Heart right ventricle (tissue), 16 donors: ENCODE data around the gene MRPL12. TPM values are rescaled to one million over a fixed set of nuclear protein-coding genes. Genes with fewer than 3 reads are reported as not detected.

Source experiments
- ATAC-seq, 8 donors: fragments of 200-7000 bp; cut with Tn5 transposase; one replicate each; pipeline ENCODE4 v1.9.1; 2020; ENCODE audit warnings: mild to moderate bottlenecking in 8 of 8, moderate library complexity in 8 of 8, moderate number of reproducible peaks in 1 of 8
- DNase-seq, 2 donors: peaks; one replicate each; pipeline ENCODE4 v3.0.0-alpha.2; 2020
- H3K27ac ChIP-seq, 10 donors: fragments of 200-600 bp; sonication (generic) in 2 of 10; one replicate each; pipeline versions ENCODE4 v1.5.0 to v1.8.0; 2020 to 2022; ENCODE audit warnings: mild to moderate bottlenecking in 3 of 10
- H3K27me3 ChIP-seq, 7 donors: fragments of 200-600 bp; one replicate each; pipeline ENCODE4 v1.8.0; 2021 to 2022; ENCODE audit warnings: mild to moderate bottlenecking in 2 of 7
- H3K36me3 ChIP-seq, 9 donors: fragments of 200-600 bp; sonication (generic) in 1 of 9; one replicate each; pipeline versions ENCODE4 v1.5.0 to v1.8.0; 2020 to 2022; ENCODE audit warnings: mild to moderate bottlenecking in 2 of 9
- H3K4me1 ChIP-seq, 9 donors: fragments of 200-600 bp; sonication (generic) in 1 of 9; one replicate each; pipeline versions ENCODE4 v1.5.0 to v1.8.0; 2020 to 2022; ENCODE audit warnings: mild to moderate bottlenecking in 4 of 9
- H3K4me3 ChIP-seq, 10 donors: fragments of 200-600 bp; sonication (generic) in 2 of 10; one replicate each; pipeline versions ENCODE4 v1.5.0 to v1.8.0; 2020 to 2022; ENCODE audit warnings: mild to moderate bottlenecking in 7 of 10, moderate library complexity in 2 of 10
- H3K9me3 ChIP-seq, 11 donors: fragments of 200-600 bp in 10 of 11; sonication (generic) in 2 of 11; one replicate each; pipeline versions ENCODE4 v1.5.0 to v1.8.0; 2013 to 2022; ENCODE audit warnings: mild to moderate bottlenecking in 2 of 11, control low read depth in 1 of 11, moderate library complexity in 1 of 11
- CTCF ChIP-seq, 9 donors: fragments of 200-600 bp; sonication (generic) in 2 of 9; IDR thresholded peaks; one replicate each; pipeline versions ENCODE4 v1.5.0 to v1.8.0; 2021 to 2022; ENCODE audit warnings: antibody characterized with exemption in 9 of 9, mild to moderate bottlenecking in 5 of 9, moderate library complexity in 1 of 9
- WGBS, 2 donors: extraction: QIAGEN DNeasy Blood & Tissue Kit; methylation state at CpG; one replicate each; pipeline ENCODE4 v1.1.7; 2013; ENCODE audit warnings: inconsistent platforms in 1 of 2; 5-methylcytosine and 5-hydroxymethylcytosine counted together
- intact Hi-C, 10 donors: fragments of 100-400 bp; cut with DNase I; formaldehyde crosslinking; loops; one replicate each; pipeline versions ENCODE4 v1.11.1 to v1.14.2; 2022
- long read RNA-seq, 3 donors: library from polyadenylated mRNA; unstranded; transcript quantifications; one replicate each; pipeline ENCODE4 v2.0.0, GENCODE V29; 2020 to 2021
- polyA plus RNA-seq, 2 donors: library from polyadenylated mRNA; stranded (reverse); fragments of 200-250 nt; gene quantifications; one replicate each; pipeline ENCODE4 v1.2.3, GENCODE V29; 2013
- total RNA-seq, 10 donors: library from RNA; stranded (reverse); fragmentation: NEBNext Ultra II Directional in 3 of 10; extraction: Animal tissue kit (Norgen Biotek cat#: 25700) in 3 of 10; gene quantifications; one replicate each; pipeline versions ENCODE4 v1.2.1 to v1.2.4, GENCODE V29; 2021 to 2023
- donor health status: Arrhythmogenic right ventricular cardiomyopathy.
- donor health status: ischemic (EF 13 %, LVEDD 7.1; RV severe dilation, severe dysfunction).
- donor health status: healthy with polysubstance abuse.
- donor health status: DM: no; HTN: yes; CAD: no.
- donor health status: DM: no; HTN: no; CAD: no.
- donor health status: ischemic (EF 25% LVEDD 6.9; RV normal size, moderate dysfunction).
- donor health status: ischemic (EF 25% LVEDD 5.7; RV mildly dilated, moderate dysfunction).
- donor health status: healthy.
- donor health status: DM: yes; HTN: yes; CAD: no.
- donor health status: Ischemic cardiomyopathy.
- donor health status: ischemic (EF 35%, LVEDD 5.7; RV mildly dilated, moderate dysfunction).
- donor health status: nonischemic (EF 11% LVEDD 7.7; RV severe dilation, severe dysfunction).
- donor health status: DM: yes; HTN: yes; CAD: no.
- donor health status: PGD.
- donor health status: ischemic (EF 29% LVEDD 5.4; RV normal size, mild dysfunction).
- donor health status: nonischemic (EF 23%, LVEDD 6.1; RV moderate dilation, normal function).

MRPL12 gene
- total RNA-seq (100 to 1,000 TPM; 105 to 216 (median 134) TPM), polyA plus RNA-seq (100 to 1,000 TPM; 409 to 533 TPM)
- long read RNA-seq, donor 1, transcript MRPL12-201 (5 exons, 1,028 nt): major isoform, 151 of 167 reads
- long read RNA-seq, donor 1, partial matches to known transcripts: 14 of 167 reads
- long read RNA-seq, donor 1, other reads (novel, unspliced or antisense): 2 of 167 reads
- long read RNA-seq, donor 2, transcript MRPL12-201 (5 exons, 1,028 nt): major isoform, 140 of 173 reads
- long read RNA-seq, donor 2, partial matches to known transcripts: 31 of 173 reads
- long read RNA-seq, donor 2, other reads (novel, unspliced or antisense): 2 of 173 reads
- long read RNA-seq, donor 3, transcript MRPL12-201 (5 exons, 1,028 nt): major isoform, 122 of 129 reads
- long read RNA-seq, donor 3, partial matches to known transcripts: 6 of 129 reads
- long read RNA-seq, donor 3, other reads (novel, unspliced or antisense): 1 of 129 reads

GRCh38 chr17:81702934-81703746 is at the start of gene MRPL12:
Gene MRPL12, plus strand, starts transcription at chr17:81703367. Its CDS starts 135 bp downstream, at chr17:81703502.
- Histone ChIP-seq H3K4me3 (peak within 1 kb of the TSS; percentile 75 to 99 (median 92)), H3K36me3 (peaks cover 0 to 78% (median 18%) of the 10 kb centered on the region in 9 donors), H3K27me3 (no peaks in the 10 kb centered on the region), H3K9me3 (no peaks in the 10 kb centered on the region), H3K4me1 (peaks cover 19 to 38% (median 31%) of the 10 kb centered on the region in 9 donors), H3K27ac (peak within 1 kb of the TSS; percentile 89 to 96 (median 92))
- DNase-seq (peak; percentile 93), ATAC-seq (peak; percentile 87 to 97 (median 95))
- intact Hi-C loops: no loop called here
- WGBS, 2 donors: 0% methylated on average over 83 to 102 of the region's 102 CpGs
- peak in 8 of 9 donors; percentile 11 to 46 (median 30) for TF ChIP-seq CTCF (IDR thresholded peaks at IDR 0.05)

DNA sequence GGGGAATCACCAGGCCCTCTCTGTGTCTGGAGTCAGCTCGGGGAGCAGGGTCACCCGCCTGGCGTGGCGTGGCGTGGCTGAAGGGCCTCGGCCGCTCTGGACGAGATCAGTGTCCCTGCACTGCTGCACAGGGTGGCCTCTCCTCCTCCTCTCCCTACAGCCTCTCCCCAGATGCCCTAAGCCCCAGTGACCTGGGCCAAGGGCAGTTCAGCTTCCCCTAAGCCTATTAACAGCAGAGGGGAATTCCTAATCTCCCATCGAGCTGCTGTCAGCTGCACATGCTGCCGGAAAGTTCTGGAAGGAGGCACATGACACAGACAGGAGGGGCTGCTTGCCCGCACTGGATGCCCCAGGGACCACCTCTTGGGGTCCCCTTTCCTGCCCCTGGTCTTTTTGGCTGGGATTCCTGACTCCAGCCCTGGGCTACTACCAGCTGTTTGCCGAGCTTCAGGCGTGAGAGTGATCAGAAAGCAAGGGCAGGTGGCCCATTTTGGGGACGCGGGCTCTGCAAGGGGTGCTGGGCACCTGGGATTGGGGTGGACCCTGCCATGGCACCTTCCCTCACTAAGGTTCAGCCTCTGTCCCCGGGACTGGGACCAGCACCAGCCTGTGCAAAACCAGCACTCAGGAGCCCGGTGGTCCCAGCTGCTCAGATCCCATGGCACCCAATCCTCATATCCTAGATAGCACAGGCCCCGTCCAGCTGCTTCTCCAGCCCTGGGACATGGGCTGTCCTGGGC is 47.6 kb upstream of the MRPL12 start:
- peak in 2 of 8 donors; percentile 7 to 17 for ATAC-seq
- no peaks in the 10 kb centered on the region for H3K9me3 ChIP-seq
- peaks cover 0 to 34% (median 21%) of the 10 kb centered on the region in 7 donors for H3K27me3 ChIP-seq
- no peak for TF ChIP-seq CTCF (IDR thresholded peaks at IDR 0.05)
- H3K4me3 ChIP-seq: no peak overlapping the region
- intact Hi-C loops: no loop called here
- H3K36me3 ChIP-seq: no peaks in the 10 kb centered on the region
- H3K4me1 ChIP-seq: peaks cover 0 to 24% (median 0%) of the 10 kb centered on the region in 9 donors
- no peak for DNase-seq
- WGBS, 2 donors: 72 to 77% methylated on average over 18 of the region's 18 CpGs
- no peak overlapping the region for H3K27ac ChIP-seq

GRCh38 chr17:81656118-81656743 is 46.9 kb upstream of the MRPL12 start, which contains the start of gene PDE6G:
Gene PDE6G, minus strand, starts transcription at chr17:81656542. Its CDS starts 3,237 bp downstream, at chr17:81653305.
- H3K27ac ChIP-seq: no peak within 1 kb of the TSS
- DNase-seq (no peak), ATAC-seq (peak in 2 of 8 donors; percentile 21 to 22)
- intact Hi-C loops: no loop called here
- H3K4me3 ChIP-seq: no peak within 1 kb of the TSS
- 78 to 79% methylated on average over 14 to 15 of the region's 15 CpGs for WGBS, 2 donors
- peaks cover 0 to 29% (median 14%) of the 10 kb centered on the region in 7 donors for H3K27me3 ChIP-seq
- peaks cover 0 to 24% (median 0%) of the 10 kb centered on the region in 9 donors for H3K4me1 ChIP-seq
- H3K36me3 ChIP-seq: no peaks in the 10 kb centered on the region
- H3K9me3 ChIP-seq: no peaks in the 10 kb centered on the region
- TF ChIP-seq CTCF (IDR thresholded peaks at IDR 0.05): no peak
